Inflammatory macrophage treated with lipopolysaccharide for 4 hours (primary cell): Measurements from ENCODE around the gene PBX4.
A peak's percentile ranks its signal among the peaks of the same experiment; 100 is the strongest.

Source experiments
- DNase-seq: peaks from one replicate; pipeline ENCODE4 v3.0.0-alpha.2; 2020

PBX4 gene

DNA sequence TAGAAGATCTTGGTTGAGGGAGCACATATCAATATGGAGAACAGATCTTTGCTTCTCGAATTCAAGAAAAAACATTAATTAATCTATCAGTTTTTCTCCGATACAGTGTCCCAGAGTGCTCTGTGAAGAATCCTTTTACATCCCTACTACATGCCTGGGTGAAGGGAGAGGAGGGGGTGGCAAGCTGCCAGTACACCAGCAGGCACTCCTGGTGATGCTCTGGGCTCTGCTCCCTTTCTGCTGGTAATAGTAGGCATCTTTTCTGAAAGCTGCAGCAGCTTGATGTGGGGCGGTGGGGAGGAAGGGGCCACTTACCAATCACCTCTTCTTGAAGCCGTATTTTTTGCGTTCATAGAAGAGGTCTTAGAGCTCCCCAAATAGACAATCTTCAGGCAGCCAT is 30.7 kb downstream of the PBX4 start:
- DNase-seq, result no peak

DNA sequence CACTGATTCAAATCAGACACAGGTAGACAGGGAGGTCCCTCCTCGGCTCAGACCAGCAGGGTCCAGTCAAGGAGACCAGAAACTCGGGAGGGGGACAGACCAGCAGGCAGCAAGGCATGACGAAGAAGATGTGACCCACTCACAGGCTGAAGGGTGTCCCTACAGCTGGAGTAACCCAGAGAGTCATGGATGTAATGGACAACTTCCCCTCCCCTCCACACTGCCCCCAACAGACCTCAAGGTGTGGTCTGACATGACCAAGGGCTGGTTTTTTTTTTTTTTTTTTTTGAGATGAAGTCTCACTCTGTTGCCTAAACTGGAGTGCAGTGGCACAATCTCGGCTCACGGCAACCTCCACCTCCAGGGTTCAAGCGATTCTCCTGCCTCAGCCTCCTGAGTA is 34.1 kb downstream of the PBX4 start:
- DNase-seq, result no peak

DNA sequence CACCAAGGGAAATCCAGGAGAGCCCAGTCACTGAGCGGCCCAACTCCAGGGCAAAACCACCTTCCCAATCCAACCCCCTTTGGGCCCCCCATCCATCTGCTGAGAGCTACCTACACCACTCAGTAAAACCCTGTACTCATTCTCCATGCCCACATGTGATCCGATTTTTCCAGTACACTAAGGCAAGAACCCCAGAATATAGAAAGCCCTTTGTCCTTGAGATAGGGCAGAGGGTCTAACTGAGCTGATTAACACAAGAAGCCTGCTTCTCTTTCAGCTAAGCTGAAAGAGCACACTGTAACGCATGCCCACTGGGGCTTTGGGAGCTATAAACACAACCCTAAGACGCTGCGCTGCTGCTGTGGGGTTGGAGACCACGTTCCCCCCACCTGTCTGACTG is 36.0 kb downstream of the PBX4 start:
- no peak for DNase-seq

DNA sequence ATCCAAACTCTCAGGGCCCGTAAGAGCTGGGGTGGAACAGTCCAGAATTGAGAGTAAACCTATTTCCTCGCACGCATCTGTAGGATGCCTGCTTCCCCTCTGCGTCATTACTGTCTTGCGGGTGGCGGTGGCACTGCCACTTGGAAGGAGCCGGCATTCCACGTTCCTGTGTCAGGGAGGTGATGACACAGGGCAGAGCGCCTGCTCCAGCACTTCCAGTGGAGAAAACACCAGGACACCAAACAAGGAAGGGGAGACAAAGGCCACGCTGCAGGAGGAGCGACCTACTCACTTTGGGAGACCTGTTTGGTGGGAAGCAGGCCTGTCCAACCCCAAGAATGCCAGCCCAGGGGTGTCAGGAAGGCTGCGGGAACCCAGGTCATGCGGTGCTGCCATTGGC is 37.1 kb downstream of the PBX4 start:
- DNase-seq, result no peak

DNA sequence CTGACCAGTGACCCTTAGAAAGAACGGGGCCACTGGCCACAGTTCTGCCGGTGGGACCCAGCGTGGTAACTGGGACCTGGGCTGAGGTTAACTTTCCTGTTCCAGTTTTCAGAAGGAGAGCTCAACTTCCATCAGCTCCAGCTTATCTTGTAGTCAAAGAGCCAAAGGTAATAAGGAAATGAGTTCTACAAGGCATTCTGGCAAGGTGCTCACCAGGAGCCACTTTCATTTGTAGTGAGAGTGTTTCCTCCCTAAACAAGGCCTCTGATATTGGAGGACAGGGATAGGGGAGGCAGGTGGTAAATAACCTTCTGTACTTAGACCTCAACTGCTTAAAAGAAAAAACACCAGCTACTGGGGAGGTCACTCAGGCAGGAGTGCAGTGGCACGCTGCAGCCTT is 38.1 kb downstream of the PBX4 start:
- DNase-seq, result no peak

DNA sequence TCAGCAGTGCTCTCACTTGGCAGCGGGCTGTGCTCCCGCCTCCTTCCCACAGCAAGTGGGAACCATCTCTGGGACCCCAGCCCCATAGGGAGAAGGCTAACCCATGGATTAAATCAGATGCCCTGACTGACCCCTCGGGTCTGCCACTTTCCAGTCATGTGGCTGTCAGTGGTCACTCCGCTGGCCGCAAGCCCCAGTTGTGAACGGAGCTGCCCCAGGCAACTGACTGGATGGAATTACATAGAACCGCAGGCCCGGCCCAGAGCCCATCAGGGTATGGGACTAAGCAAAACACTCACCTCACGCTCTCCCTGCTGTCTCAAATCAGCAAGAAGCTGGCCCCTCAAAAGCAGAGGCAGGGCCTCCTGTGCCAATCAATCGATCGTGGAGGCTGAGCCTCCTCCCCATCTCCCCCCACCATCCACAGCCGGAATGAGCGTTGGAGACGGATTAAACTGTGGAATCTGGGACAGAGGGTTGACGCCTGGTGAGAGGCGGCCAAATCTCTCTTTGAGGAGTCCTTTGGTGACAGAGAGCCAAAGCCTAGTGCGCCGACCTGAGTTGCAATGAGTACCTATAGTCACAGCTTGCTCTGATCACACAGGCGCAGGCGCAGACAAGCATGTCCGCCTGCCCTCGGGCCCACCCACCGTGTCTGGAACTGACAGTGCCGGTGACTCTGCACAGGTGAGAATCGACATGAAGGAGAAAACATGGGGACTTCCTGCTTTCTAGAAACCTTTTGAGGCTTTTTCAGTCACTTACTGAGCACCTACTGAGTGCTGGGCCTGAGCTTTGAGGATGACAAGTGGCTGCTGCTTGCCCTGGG is 38.7 kb downstream of the PBX4 start:
- no peak for DNase-seq

DNA sequence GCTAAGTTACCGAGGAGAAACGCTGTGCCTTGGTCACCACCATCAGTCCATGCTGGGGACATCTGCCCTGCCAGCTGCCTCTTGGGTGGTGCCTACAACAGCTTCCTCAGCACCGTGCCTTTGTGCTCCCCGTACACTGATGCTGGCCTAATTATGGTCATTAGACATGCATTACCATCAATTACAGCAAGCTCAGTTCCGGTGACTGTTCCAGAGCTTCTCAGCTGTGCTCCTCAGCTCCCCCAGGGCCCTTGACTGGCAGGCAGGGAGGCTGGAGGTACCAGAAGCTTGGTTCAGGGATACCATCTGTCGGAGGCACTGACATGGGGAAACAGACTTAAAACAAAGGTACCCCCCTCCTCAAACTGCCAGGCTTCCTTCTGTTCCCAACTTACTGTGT is 40.2 kb downstream of the PBX4 start:
- DNase-seq, result no peak

DNA sequence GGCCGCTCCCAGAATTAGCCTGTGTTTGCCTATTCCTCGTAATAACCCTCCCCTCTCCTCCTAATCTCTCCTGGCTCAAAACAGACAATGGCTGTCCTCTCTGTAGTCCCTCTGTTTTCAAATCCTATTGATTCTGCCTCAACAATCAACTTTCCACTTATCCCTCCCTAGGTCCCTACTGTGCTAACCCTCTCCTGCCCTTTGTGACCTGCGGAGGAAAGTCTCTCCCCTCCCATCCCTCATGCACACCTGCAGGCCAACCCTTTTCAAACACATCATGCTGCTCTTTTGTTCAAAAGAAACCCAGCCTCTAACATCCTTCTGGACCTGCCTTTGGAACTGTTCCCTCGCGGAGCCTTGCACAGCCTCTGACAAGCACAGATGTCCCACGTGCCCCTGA is 43.1 kb downstream of the PBX4 start:
- DNase-seq, result no peak

DNA sequence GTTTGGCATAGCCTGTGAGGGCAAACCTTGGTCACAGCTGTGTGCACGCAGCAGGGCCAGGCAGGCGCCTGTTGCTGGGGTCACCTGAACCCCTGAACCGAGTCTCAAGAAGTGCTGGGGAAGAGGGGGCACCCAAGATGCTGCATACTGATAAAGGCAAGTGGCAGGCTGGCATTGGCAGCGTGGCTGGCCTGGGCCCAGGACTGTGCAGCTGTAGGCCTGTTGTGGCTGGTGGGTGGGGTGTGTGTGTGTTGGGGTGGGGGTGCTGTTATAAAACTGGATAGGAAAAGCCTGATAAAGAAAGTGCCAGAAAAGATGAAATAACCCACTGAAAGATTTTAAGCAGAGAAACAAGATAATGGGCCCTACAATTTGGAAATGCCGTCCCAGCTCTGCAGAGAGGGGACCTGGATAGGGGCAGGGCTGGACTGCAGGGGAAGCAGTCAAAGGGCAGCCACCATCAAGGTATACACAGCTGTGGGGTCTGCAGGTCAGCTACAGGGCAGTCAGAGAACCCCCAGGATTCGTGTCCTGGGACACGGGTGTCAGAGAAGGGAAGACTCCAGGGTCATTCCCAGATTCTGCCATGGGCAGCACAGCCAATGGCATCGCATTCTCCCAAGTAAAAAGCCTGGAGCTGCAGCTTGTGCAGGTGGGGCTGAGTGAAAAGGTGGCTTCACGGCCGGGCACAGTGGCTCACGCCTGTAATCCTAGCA is 47.3 kb downstream of the PBX4 start:
- no peak for DNase-seq

DNA sequence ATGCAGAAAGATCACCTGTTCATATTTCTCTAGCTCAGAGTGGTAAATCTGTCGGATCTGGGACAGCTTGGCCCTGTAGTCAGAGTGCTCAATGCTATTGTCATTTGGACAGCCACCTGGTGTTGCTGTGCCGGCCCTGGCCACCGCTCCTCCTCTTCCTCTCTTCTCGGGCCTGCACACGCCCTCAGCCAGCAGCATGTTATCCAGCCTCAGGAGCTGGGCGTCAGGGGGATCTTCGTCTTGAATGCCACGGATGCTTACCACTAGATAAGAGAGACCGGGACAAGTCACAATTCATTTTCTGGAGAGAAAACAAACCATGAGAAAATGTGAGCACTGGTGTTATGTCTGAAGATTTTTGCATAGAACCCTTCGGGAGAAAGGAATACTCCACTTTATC is 47.9 kb downstream of the PBX4 start:
- DNase-seq, result no peak

DNA sequence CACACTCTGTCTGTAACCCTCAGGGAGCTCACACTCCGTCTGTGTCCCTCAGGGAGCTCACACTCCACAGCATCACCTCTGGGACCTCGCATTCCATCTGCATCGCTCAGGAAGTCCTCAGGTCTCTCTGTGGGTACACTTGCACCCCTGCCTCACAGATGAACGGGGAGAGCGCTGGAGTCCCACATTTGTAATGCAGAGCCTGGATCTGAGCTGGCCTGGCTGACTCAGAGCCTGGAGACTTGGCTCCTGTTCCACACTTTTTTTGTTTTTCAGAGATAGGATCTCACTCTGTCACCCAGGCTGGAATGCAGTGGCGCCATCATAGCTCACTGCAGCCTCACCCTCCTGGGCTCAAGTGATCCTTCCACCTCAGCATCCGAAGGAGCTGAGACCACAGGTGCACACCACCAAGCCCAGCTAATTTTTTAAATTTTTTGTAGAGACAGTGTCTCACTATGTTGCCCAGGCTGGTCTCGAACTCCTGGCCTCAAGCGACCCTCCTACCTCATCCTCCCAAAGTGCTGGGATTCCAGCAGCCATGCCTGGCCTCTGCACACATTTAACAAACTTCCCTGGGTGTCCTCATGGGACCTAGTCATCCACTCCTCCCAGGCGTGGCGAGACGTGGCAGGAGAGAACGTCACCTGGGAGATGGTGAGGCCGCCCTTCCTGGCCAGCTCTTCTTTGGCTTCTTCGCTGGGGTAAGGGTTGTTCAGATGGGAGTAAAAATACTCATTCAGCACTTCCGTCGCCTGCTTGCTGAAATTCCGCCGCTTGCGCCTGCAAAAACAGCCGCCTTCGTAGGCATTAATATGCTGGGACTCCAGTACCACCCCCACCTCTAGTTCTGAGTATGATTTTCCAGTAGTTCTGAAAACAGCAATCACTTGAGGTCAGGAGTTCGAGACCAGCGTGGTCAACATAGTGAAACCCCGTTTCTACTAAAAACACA is 49.4 kb downstream of the PBX4 start:
- DNase-seq, result no peak

DNA sequence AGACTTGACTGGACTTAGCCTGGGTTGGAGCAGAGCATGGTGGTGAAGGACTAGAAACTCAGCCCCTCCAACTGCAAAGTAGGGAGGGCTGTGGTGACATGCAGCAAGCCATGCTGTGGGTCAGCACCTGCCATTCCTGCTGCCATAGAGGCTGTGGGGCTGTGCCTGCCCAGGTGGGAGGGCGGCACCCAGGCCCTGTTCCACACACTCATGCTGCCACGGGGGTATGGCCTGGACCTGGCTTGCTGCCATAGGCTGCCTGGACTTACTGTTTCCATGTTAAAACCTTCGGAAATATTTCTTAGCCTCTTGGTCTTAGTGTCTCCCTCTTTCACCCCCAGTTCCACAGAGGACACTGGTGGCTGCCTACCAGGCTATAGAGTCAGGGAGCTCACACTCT is 51.1 kb downstream of the PBX4 start:
- DNase-seq, result no peak

DNA sequence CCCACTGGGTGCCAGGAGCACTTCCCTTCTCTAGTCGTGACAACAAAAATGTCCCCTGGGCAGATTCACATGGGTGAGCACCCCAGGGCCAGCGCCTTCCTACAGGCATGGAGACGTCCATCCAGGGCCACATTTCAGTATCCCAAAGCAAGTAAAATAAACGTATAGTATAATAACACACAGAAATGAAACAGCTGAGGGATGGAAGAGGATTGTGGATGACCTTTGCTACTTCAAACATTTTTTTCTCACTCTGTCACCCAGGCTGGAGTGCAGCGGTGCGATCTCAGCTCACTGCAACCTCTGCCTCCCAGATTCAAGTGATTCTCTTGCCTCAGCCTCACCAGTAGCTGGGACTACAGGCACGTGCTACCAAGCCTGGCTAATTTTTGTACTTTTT is 52.2 kb downstream of the PBX4 start:
- no peak for DNase-seq

DNA sequence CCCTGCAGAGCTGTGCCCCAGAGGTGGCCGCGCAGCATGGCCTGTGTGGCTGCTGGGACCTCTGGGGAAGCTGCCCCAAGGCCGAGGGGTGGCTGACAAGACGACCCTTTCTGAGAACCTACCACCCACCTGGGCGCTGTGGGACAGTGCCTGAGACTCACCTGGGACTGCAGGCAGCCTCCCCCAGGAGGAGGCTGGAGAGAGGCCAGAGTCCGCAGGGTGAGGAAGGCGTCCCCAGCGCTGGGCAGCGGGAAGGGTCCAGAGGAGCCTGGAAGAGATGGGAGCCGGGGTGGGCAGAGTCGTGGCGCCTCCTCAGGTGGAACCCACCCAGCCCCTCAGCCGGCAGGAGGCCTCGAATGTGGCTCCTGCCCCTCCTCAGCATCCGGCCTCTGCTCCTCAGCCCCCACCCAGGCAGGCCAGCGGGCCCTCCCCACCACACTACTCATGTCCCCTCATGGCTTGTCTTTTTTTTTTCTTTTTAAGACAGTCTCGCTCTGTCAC is 55.1 kb downstream of the PBX4 start:
- DNase-seq, result no peak

DNA sequence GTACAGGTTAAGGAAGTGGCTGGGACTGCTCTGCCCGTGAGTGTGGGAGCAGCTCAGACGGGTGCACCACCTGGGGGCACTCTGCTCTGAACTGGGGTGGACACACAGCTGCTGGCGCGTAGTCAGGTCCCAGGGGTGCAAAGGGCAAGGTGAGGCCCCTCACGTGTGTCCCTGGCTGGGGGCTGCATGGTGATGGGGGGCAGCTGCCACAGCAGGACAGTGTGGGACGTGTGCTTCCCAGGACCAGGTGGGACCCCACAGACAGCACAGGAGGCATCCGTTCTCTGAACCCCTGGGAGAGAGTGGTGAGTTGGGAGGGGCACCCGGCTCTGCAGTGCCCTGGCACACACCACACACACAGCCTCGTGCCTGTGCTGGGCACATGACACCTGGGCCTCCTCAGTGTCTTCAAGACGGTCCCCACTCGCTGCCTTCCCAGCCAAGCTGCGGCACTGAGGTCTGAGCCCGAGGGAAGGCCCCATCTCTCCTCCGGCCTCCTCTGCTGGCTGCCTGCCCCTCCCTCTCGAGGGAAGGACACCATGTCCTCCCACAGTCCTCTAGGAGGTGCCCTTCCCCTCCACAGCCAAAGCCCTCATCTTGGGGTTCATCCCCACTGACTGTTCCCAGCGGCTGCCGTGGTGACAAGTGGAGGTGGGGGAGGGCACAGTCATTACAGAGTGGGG is 55.7 kb downstream of the PBX4 start:
- no peak for DNase-seq

DNA sequence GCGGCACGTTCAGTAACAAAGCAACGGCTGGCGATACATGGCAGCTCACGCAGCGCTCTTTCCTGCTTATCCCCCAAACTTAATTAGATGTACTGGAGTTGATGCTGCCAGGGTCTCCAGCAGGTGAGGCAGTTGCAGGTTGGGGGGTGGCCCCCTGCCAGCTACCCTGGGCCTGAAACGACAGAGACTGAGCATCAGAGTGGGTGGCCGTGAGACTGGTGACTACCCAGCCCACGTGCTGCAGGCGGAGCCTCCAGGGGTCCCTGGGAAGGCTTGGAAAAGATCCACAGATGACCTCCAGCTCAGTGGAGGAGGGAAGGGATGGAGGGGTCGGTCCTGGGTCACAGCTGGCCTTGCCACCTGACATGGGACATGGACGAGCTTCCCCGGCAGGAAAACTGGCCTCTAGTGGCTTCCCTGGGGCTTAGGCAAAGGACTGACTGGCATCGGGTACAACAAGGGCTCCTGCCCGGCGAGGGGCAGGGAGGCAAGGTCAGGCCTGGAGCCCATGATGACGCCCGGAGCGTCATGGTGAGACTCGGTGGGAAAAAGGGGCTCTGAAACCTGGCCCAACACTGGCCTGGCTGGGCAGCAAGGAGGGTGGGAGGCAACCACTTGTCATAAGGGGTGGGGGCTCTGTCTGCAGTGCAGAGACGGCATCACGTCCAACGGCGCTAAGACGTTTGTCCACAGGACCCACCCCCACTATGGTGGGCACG is 56.4 kb downstream of the PBX4 start:
- no peak for DNase-seq

DNA sequence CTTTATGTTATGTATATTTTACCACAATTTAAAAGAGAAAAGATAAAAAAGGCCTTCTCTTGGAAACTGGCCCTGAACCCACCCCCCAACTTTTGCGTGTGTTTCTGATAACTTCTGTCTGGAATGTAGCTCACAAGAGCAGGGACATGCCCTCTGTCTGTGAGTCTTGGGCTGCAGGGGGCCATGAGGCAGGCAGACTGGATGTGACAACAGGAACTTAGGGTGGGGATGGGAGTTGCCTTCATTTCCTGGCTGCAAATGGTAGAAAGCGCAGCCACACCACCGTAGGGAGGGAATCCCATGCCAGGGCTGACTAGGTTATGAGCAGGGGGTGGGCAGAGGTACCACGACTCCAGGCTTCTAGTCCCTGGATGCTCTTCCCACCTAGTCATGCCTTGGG is 58.6 kb downstream of the PBX4 start:
- DNase-seq, result no peak

DNA sequence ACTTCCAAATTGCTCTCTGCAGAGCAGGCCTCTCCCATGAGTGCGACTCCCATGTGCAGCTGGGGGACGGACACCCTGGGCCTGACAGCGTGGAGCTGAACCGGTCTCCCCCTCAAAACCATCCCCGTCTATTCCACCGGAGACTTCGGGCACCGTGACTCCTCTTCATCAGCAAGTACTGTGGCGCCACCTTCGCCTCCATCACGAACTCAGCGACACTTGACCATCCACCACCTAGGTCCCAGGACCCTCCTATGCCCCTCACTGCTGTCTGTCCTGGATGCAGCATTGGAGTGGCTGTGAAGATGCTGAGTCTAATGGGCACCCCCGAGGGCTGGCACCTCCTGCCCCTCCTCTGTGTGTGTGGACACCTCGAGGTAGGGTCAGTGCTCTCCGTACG is 59.9 kb downstream of the PBX4 start:
- DNase-seq, result no peak

DNA sequence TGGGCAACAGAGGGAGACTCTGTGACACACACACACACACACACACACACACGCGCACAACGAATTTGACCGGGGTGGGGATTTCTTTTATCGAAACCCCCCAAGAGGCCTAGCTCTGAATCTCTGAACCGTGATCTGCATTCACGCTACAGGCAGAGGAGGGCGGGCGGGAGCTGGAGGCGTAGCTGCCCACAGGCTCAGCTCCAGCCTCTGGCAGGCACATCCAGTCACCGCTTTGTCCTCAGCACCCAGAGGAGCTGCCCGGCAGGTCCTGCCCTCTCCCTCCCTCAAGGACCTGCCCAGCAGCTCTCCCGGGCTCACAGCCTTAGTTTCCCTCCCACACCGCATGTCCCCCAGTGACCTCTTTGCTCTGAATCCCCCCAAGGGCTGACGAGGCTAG is 60.4 kb downstream of the PBX4 start:
- DNase-seq, result no peak

DNA sequence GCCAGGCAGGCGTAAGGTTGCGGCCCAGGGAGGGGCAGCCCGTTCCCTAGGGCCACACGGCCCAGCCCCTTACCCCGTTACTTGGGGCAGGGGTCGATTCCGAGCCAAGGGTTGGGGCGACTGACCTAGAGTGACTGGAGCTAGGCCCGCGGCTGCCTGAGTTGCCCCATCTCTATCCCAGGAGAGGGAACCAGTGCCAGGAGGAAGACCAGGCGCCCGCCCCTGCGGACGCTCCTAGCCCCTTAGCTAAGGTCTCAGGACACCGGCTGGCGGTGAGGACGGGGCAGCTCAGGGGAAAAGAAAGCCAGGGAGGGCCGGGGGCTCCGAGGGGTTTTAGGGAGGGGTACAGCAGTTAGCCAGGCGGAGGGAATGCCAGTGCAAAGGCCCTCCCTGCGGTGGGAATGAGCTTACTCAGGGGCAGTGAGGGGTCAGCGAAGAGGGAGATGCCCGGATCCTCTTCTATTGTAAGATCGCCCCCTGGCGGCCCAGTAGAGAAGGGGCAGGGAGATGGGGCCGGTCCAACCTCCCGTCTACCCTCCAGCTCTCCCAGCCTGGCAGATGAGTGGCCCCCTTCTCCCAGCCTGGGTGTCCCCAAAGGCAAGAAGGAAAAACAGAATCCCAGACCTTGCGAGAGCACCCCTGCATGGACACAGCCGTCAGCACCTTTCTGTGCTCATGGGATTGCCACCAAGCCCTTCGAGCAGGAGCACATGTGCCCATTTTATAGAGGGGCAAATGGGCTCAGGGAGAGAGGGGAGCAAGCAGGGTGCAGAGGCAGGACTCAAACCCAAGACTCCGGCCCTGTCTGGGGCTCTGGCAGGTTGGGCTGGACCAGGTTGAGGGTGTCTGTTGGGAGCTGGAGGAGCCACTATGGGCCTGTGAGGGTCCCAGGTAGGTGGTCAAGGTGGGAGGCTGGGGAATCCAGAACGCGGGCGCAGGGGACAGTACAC is 64.1 kb downstream of the PBX4 start:
- DNase-seq, result peak; percentile 60

DNA sequence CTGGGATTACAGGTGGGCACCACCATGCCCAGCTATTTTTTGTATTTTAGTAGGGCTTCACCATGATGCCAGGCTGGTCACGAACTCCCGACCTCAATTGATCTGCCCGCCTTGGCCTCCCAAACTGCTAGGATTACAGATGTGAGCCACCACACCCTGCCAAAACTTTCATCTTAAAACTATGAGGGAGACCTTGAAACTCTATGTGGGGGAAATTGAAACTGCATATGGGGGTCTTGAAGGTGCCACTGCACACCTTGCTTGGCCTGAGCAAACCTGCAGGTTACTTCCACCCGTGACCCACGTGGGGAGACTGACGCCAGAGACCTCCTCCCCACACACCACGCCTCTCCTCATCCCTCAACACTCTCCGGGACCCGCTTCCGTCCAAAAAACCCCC is 64.8 kb downstream of the PBX4 start:
- no peak for DNase-seq
